HepG2 (cell line): ENCODE data around the gene ACTRT2. TPM values are rescaled to one million over a fixed set of nuclear protein-coding genes. Genes with fewer than 3 reads are reported as not detected.

ENCODE experiments used
- ATAC-seq: fragments of 200-7000 bp; cut with Tn5 transposase; 3 replicates; pipeline ENCODE4 v1.9.1; 2020; ENCODE audit warnings: mild to moderate bottlenecking, moderate library complexity
- BruUV-seq: library from RNA; stranded (reverse); fragments of 400-500 nt; replicated peaks from 2 replicates; lab custom pipeline; 2021; lab: Mats Ljungman, UMichigan
- CTCF ChIA-PET: fragments of 300-600 bp; formaldehyde crosslinking; extraction: SDS; loops from one replicate; lab custom pipeline; 2021; ENCODE audit warnings: low total read pairs, inconsistent platforms, low intra/inter-chr PET ratio; lab: Yijun Ruan, JAX
- POLR2A ChIA-PET: fragments of 350-600 bp; sonication (Branson Sonifier 250); formaldehyde crosslinking; loops from one replicate; lab custom pipeline; 2020; ENCODE audit warnings: antibody characterized with exemption, inconsistent platforms; lab: Yijun Ruan, JAX
- DNase-seq: peaks from one replicate; pipeline ENCODE4 v3.0.0-alpha.2; 2015; ENCODE audit warnings: low spot score
- FAIRE-seq: peaks from 3 replicates; lab custom pipeline; 2011; peaks lifted over from hg19 to GRCh38; lab: Jason Lieb, UNC
- H2AFZ ChIP-seq: one replicate; pipeline ENCODE4 v1.6.1; 2011; ENCODE audit warnings: low read length, inconsistent platforms
- H3K27ac ChIP-seq: fragments of 300-600 bp; 3 replicates; pipeline ENCODE4 v1.8.0; 2011; ENCODE audit warnings: mixed run types, mild to moderate bottlenecking, mixed read lengths, low read length, inconsistent platforms; ENCODE audit not compliant: insufficient read depth; ENCODE audit errors: extremely low read length
- H3K27me3 ChIP-seq, 2 experiments: fragments of 200-600 bp in 1 of 2; 2 replicates in 1 of 2; 3 replicates in 1 of 2; pipeline versions ENCODE4 v1.6.0 to v1.8.0; 2011; ENCODE audit warnings: low read length in 2 of 2, mild to moderate bottlenecking in 2 of 2, moderate library complexity in 2 of 2, inconsistent platforms in 1 of 2; ENCODE audit not compliant: insufficient read depth in 2 of 2, control insufficient read depth in 1 of 2
- H3K36me3 ChIP-seq, 2 experiments: fragments of 200-600 bp in 1 of 2; replicated peaks in 1 of 2; 2 replicates in 1 of 2; 3 replicates in 1 of 2; pipeline versions ENCODE4 v1.5.1 to v1.8.0; 2011; ENCODE audit warnings: low read length in 2 of 2, inconsistent platforms in 1 of 2; ENCODE audit not compliant: insufficient read depth in 2 of 2, control insufficient read depth in 1 of 2
- H3K4me1 ChIP-seq: 2 replicates; pipeline ENCODE4 v1.5.1; 2012; ENCODE audit warnings: low read length, inconsistent platforms; ENCODE audit not compliant: insufficient read depth
- H3K4me2 ChIP-seq: 2 replicates; pipeline ENCODE4 v1.6.0; 2011; ENCODE audit warnings: low read depth, low read length, inconsistent platforms
- H3K4me3 ChIP-seq, 3 experiments: fragments of 200-600 bp in 1 of 3; sonication (generic), shearing (Covaris generic) in 1 of 3; replicated peaks in 1 of 3; 2 replicates each; pipeline ENCODE4 v1.5.1; 2011 to 2016; ENCODE audit warnings: low read length in 3 of 3, inconsistent platforms in 2 of 3, low read depth in 2 of 3, mild to moderate bottlenecking in 2 of 3, control low read depth in 1 of 3, mixed read lengths in 1 of 3; ENCODE audit not compliant: insufficient read depth in 1 of 3
- H3K79me2 ChIP-seq: one replicate; pipeline ENCODE4 v1.6.1; 2011; ENCODE audit warnings: low read length, inconsistent platforms; ENCODE audit not compliant: insufficient read depth
- H3K9ac ChIP-seq: 2 replicates; pipeline ENCODE4 v1.6.0; 2011; ENCODE audit warnings: mild to moderate bottlenecking, low read depth, low read length, inconsistent platforms; ENCODE audit not compliant: insufficient read depth
- H3K9me3 ChIP-seq: 2 replicates; pipeline ENCODE4 v1.5.1; 2012; ENCODE audit warnings: mild to moderate bottlenecking, low read length
- H4K20me1 ChIP-seq: 2 replicates; pipeline ENCODE4 v1.6.0; 2011; ENCODE audit warnings: inconsistent platforms, mild to moderate bottlenecking, low read length, moderate library complexity; ENCODE audit not compliant: insufficient read depth
- GZF1 ChIP-seq: sonication (generic); formaldehyde crosslinking; IDR thresholded peaks from 2 replicates; pipeline ENCODE4 v1.5.1; 2020; ENCODE audit warnings: mild to moderate bottlenecking, missing genetic modification reagents
- JUNB ChIP-seq: sonication (generic); formaldehyde crosslinking; IDR thresholded peaks from 2 replicates; pipeline ENCODE4 v1.8.0; 2022; ENCODE audit warnings: missing genetic modification reagents, mild to moderate bottlenecking, borderline replicate concordance
- MXD3 ChIP-seq: IDR thresholded peaks from 2 replicates; pipeline ENCODE4 v1.6.1; 2016; ENCODE audit warnings: mild to moderate bottlenecking, missing biosample characterization, missing genetic modification reagents
- PHF8 ChIP-seq: sonication (generic); formaldehyde crosslinking; IDR thresholded peaks from 2 replicates; pipeline ENCODE4 v1.5.0; 2020; ENCODE audit warnings: missing genetic modification reagents
- SYNCRIP ChIP-seq: fragments of 200-400 bp; formaldehyde crosslinking; IDR thresholded peaks from 2 replicates; pipeline ENCODE4 v1.6.1; 2018; ENCODE audit warnings: mild to moderate bottlenecking, low read depth, low read length; ENCODE audit not compliant: insufficient read depth
- TIGD3 ChIP-seq: sonication (generic); formaldehyde crosslinking; IDR thresholded peaks from 2 replicates; pipeline ENCODE4 v1.5.1; 2020; ENCODE audit warnings: mild to moderate bottlenecking, missing genetic modification reagents, borderline replicate concordance
- ZFP90 ChIP-seq: sonication (generic); formaldehyde crosslinking; IDR thresholded peaks from 2 replicates; pipeline ENCODE4 v1.8.0; 2022; ENCODE audit warnings: missing genetic modification reagents, mild to moderate bottlenecking, inconsistent platforms, borderline replicate concordance
- ZNF431 ChIP-seq: sonication (generic); formaldehyde crosslinking; IDR thresholded peaks from 2 replicates; pipeline ENCODE4 v1.9.0; 2022; ENCODE audit warnings: missing genetic modification reagents, low read depth, mild to moderate bottlenecking, borderline replicate concordance
- WGBS: methylation state at CpG from one replicate; pipeline ENCODE4 v1.1.6; 2017; ENCODE audit warnings: low lambda C conversion rate; 5-methylcytosine and 5-hydroxymethylcytosine counted together
- in situ Hi-C: cut with HindIII; loops from 2 replicates; pipeline ENCODE4 v1.10.0; 2017; ENCODE audit warnings: low pct_unique_long_range_greater_than_20kb; ENCODE audit not compliant: extremely low pct_ligation_motif_present
- intact Hi-C: fragments of 100-400 bp; cut with micrococcal nuclease; formaldehyde crosslinking; loops from one replicate; pipeline ENCODE4 v1.10.0; 2022; ENCODE audit not compliant: unreplicated experiment
- polyA plus RNA-seq, 8 experiments: library from polyadenylated mRNA; depleted of rRNA in 3 of 8; stranded (reverse) in 7 of 8; unstranded in 1 of 8; fragments of >200 nt; fragmentation: Illumina TruSeq in 4 of 8; extraction: Trizol in 4 of 8; gene quantifications; 2 replicates each; pipeline versions ENCODE4 v1.2.1 to v1.2.3, GENCODE V29; 2011 to 2016; ENCODE audit warnings: low read depth in 4 of 8, missing spikeins in 1 of 8, mixed read lengths in 1 of 8; ENCODE audit not compliant: insufficient read depth in 1 of 8
- total RNA-seq, 5 experiments: library from RNA; depleted of rRNA; stranded (reverse); fragments of >200 nt; fragmentation: Illumina TruSeq; extraction: Trizol; gene quantifications; 2 replicates each; pipeline ENCODE4 v1.2.3, GENCODE V29; 2016; ENCODE audit warnings: low read depth in 1 of 5
- TF ChIP-seq, protein P1 (sequence below): fragments of 450-650 bp; IDR thresholded peaks from 2 replicates; pipeline ENCODE4 v1.6.1; 2016
- TF ChIP-seq, protein P2 (sequence below): sonication (generic); formaldehyde crosslinking; IDR thresholded peaks from 2 replicates; pipeline ENCODE4 v1.5.0; 2020; ENCODE audit warnings: mild to moderate bottlenecking, missing genetic modification reagents, moderate library complexity
- TF ChIP-seq, protein P3 (sequence below): sonication (generic); formaldehyde crosslinking; IDR thresholded peaks from 2 replicates; pipeline ENCODE4 v1.8.1; 2023; ENCODE audit warnings: mild to moderate bottlenecking, missing genetic modification reagents

ACTRT2 gene
- total and polyA plus RNA-seq, 2 of the 13 experiments (the other 11 are each of a cell fraction or from before 2014, with no cell fraction given) = not detected

GRCh38 chr1:3013371-3014049 lies 7.8 kb upstream of the ACTRT2 start (continued):
- no peak for TF ChIP-seq GZF1 (CRISPR knock-in tag)

- Histone ChIP-seq H3K4me3 (no peak overlapping the region), H3K27ac (no peak overlapping the region), H3K9me3 (no peaks in the 10 kb centered on the region), H3K4me1 (no peaks in the 10 kb centered on the region), H3K79me2 (no peaks in the 10 kb centered on the region), H3K9ac (no peak overlapping the region), H2AFZ (no peak overlapping the region), H3K36me3 (no peaks in the 10 kb centered on the region), H4K20me1 (no peaks in the 10 kb centered on the region), H3K27me3 (peaks cover 9 to 38% of the 10 kb centered on the region in 2 experiments), H3K4me2 (no peak overlapping the region)
- CTCF ChIA-PET = interaction anchor here (1.9 to 2.5 kb wide), 2 partner anchors 52 to 396 kb away, joined by 4 to 12 read pairs; no protein-coding TSS in a partner anchor
- no TSS peak for BruUV-seq
- intact Hi-C loops (no loop called here), in situ Hi-C loops (no loop called here)
- 40% methylated on average over 4 of the region's 10 CpGs for WGBS
- no peak for FAIRE-seq
- DNase-seq = no peak
- TF ChIP-seq PHF8 (no peak), JUNB (CRISPR knock-in tag) (no peak), SYNCRIP (no peak), MXD3 (CRISPR knock-in tag) (no peak), TIGD3 (CRISPR knock-in tag) (no peak), ZFP90 (CRISPR knock-in tag) (no peak), ZNF431 (CRISPR knock-in tag) (no peak)
- TF ChIP-seq, protein P1, sequence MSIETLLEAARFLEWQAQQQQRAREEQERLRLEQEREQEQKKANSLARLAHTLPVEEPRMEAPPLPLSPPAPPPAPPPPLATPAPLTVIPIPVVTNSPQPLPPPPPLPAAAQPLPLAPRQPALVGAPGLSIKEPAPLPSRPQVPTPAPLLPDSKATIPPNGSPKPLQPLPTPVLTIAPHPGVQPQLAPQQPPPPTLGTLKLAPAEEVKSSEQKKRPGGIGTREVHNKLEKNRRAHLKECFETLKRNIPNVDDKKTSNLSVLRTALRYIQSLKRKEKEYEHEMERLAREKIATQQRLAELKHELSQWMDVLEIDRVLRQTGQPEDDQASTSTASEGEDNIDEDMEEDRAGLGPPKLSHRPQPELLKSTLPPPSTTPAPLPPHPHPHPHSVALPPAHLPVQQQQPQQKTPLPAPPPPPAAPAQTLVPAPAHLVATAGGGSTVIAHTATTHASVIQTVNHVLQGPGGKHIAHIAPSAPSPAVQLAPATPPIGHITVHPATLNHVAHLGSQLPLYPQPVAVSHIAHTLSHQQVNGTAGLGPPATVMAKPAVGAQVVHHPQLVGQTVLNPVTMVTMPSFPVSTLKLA = no peak
- TF ChIP-seq, protein P2, sequence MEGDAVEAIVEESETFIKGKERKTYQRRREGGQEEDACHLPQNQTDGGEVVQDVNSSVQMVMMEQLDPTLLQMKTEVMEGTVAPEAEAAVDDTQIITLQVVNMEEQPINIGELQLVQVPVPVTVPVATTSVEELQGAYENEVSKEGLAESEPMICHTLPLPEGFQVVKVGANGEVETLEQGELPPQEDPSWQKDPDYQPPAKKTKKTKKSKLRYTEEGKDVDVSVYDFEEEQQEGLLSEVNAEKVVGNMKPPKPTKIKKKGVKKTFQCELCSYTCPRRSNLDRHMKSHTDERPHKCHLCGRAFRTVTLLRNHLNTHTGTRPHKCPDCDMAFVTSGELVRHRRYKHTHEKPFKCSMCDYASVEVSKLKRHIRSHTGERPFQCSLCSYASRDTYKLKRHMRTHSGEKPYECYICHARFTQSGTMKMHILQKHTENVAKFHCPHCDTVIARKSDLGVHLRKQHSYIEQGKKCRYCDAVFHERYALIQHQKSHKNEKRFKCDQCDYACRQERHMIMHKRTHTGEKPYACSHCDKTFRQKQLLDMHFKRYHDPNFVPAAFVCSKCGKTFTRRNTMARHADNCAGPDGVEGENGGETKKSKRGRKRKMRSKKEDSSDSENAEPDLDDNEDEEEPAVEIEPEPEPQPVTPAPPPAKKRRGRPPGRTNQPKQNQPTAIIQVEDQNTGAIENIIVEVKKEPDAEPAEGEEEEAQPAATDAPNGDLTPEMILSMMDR = no peak
- TF ChIP-seq, protein P3, sequence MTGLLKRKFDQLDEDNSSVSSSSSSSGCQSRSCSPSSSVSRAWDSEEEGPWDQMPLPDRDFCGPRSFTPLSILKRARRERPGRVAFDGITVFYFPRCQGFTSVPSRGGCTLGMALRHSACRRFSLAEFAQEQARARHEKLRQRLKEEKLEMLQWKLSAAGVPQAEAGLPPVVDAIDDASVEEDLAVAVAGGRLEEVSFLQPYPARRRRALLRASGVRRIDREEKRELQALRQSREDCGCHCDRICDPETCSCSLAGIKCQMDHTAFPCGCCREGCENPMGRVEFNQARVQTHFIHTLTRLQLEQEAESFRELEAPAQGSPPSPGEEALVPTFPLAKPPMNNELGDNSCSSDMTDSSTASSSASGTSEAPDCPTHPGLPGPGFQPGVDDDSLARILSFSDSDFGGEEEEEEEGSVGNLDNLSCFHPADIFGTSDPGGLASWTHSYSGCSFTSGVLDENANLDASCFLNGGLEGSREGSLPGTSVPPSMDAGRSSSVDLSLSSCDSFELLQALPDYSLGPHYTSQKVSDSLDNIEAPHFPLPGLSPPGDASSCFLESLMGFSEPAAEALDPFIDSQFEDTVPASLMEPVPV (CRISPR knock-in tag) = no peak
- POLR2A ChIA-PET = no interaction called here
- ATAC-seq = no peak
These were observed 7.2 kb upstream of the ACTRT2 start for GRCh38 chr1:3014050-3014440.
